ENCODE data around the gene METTL26. TPM values are rescaled to one million over a fixed set of nuclear protein-coding genes. Genes with fewer than 3 reads are reported as not detected.

Gene METTL26
- polyA plus RNA-seq, 3 donors, result 65.0 to 125 (median 109) TPM

- 1 to 6% (median 3%) methylated on average over 15 to 23 of the region's 23 CpGs for WGBS, 3 donors
- H3K27ac ChIP-seq (ENCODE audit: low read depth, low read length), result no peak within 1 kb of the TSS
Observed at GRCh38 chr16:630815-631405, 5.2 kb downstream of the METTL26 start, which contains the start of gene WFIKKN1. WFIKKN1 (plus strand) TSS chr16:630985; CDS start chr16:631254, 269 bp downstream.

GRCh38 chr16:630249-630814 is 5.8 kb downstream of the METTL26 start:
- no peak overlapping the region for H3K27ac ChIP-seq (ENCODE audit: low read depth, low read length)
- WGBS, 3 donors, result 31 to 61% (median 32%) methylated on average over 28 to 29 of the region's 29 CpGs

DNA sequence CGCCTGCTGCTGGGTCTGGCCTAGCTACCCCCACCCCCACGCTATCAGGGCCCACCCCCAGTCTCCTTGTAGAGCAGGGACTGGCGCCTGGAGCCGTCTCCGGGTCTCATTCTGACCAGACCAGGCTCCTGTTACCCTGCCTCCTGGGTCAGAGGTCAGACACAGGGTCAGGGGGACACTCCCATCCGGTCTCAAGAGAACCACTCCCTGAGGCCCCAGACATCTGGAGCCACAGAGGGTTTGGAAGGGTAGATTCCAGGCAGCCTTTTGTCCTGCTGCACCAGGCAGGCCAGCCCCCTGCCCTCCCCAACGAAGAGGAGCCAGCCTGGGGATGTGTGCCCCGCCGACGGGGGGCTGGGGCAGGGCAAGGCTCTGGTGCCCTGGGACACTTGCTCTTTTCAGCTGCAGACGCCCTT is 6.3 kb downstream of the METTL26 start:
- H3K27ac ChIP-seq (ENCODE audit: low read depth, low read length), result no peak overlapping the region
- WGBS, 3 donors, result 40 to 65% (median 48%) methylated on average over 11 of the region's 11 CpGs

DNA sequence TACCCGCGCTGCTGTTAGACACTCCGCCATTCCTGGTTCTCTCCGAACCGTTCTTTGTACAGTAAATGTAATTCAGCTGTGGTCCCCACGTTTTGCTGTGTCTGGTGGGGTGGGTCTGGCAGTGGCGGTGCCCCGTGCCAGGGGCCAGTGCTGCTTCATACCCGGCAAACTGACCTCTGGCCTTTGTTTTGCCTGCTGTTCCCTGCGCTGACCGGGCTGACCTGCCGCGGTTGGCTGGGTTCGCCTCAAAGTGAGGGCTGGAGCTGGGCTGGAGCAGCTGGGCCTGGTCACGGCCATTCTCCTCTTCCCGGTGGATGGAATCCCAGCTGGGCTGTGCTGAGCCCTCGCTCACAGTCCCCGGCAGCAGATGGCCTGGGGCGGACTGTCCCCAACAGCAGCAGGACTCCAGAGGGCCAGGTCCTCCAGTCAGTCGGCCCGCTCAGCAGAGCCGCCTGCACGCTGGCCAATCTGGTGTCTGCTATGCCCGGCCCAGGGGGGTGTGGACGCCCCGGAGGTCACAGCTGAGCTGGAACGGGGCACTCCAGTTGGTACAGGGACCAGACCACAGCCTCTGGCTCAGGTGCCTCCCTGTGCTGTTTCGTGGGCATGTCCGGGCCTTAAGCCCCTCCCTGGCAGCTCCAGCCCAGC is 6.8 kb downstream of the METTL26 start:
- 71 to 75% (median 75%) methylated on average over 29 of the region's 29 CpGs for WGBS, 3 donors
- H3K27ac ChIP-seq (ENCODE audit: low read depth, low read length), result no peak overlapping the region

DNA sequence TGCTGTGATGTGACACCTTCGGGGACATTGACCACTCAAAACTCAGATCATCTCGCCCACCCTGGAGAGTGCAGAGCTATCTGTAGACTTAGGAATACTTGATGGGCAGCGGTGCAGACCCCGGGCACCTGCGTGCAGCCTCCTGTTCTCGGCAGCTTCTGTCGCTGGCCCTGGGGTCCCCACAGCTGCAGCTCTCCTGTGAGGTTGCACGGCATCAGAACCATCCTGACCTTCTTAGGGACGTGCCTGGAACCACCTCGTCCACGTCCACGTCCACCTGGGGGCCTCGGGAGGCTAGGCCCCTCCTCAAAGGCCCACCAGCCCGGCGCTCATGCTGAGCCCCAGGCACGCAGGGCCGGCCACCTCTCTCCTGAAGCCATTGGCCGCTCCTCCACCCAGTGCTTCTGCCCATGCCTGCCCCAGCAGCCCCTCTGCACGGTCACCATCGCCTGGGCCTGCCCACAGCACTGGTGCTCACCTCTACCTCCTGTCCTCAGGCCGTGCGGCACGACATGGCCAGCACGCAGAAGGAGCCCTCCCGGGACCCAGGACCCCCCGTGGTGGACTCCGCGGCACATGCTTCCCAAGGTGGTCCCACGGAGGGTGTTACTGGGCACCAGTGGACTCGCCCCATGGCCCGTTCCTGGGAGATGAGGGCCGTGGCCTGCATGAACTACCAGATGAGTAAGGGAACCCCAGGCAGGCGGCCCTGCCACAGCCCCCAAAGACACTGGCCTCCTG is 7.6 kb downstream of the METTL26 start:
- WGBS, 3 donors, result 93 to 94% (median 94%) methylated on average over 33 of the region's 33 CpGs
- no peak overlapping the region for H3K27ac ChIP-seq (ENCODE audit: low read depth, low read length)

- H3K27ac ChIP-seq (ENCODE audit: low read depth, low read length), result no peak overlapping the region
- 82 to 89% (median 84%) methylated on average over 50 of the region's 50 CpGs for WGBS, 3 donors
Observed at GRCh38 chr16:627454-628239, 8.5 kb downstream of the METTL26 start.

- WGBS, 3 donors, result 84 to 93% (median 90%) methylated on average over 29 of the region's 29 CpGs
- no peak overlapping the region for H3K27ac ChIP-seq (ENCODE audit: low read depth, low read length)
Observed at GRCh38 chr16:626787-627453, 9.2 kb downstream of the METTL26 start.

DNA sequence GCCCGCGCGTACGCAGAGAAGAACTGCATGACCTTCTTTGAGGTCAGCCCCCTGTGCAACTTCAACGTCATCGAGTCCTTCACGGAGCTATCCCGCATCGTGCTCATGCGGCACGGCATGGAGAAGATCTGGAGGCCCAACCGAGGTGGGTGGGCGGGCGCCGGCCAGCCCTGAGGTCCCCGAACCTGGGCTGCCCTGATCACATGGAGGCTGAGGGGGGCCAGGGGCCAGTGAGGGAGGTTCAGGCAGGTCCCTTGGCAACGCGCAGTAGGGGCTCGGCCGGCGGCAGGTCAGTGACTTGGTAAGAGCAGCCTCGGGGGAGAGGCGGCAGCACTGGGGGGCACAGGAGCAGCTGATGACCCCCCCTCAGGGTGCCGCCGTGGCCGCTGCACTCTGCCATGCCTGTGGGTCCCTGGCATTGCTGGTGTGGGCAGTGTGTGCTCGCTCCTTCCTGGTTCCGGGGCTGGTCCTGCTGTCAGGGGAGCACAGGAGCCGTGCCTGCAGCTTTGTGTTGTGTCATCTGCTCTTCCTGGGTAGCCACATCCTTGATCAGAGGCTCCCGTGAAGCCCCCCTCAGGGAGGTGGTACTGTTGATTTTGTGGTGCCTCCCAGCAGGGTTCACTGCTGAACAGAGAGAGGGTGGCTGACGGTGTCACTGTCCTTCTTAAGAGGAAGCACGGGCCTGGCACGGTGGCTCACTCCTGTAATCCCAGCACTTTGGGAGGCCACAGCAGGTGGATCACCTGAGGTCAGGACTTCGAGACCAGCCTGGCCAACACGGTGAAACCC is 9.9 kb downstream of the METTL26 start:
- 91 to 97% (median 93%) methylated on average over 35 of the region's 35 CpGs for WGBS, 3 donors
- no peak overlapping the region for H3K27ac ChIP-seq (ENCODE audit: low read depth, low read length)

GRCh38 chr16:625117-625976 is 10.8 kb downstream of the METTL26 start:
- no peak overlapping the region for H3K27ac ChIP-seq (ENCODE audit: low read depth, low read length)
- 93 to 96% (median 95%) methylated on average over 25 to 37 of the region's 37 CpGs for WGBS, 3 donors

DNA sequence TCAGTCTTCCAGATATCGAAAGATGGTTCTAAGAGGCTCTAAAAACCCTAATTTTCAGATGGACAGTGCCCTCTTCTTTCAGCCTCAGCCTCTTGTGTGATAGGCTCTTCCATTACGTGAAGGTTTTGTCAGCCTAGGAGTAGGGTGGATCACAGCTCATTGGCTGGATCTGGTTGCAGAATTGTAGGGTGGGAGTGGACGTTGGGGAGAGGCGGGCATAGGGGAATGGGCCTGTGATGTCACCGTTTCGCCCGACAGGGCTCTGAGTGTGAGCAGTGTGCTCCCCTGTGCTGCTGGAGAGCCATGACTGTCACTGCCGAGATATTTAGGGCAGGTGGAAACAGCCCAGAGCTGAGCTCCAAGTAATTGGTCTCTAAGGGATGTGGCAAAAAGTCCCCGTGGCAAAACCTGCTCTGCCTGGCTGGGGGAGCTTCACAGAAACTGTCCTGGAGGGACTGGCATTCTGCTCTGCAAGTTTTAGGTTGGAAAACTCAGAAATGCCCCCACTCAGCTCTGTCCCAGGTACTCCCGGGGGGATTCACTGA is 11.5 kb downstream of the METTL26 start:
- no peak overlapping the region for H3K27ac ChIP-seq (ENCODE audit: low read depth, low read length)
- 80 to 87% (median 85%) methylated on average over 10 of the region's 10 CpGs for WGBS, 3 donors

- no peak overlapping the region for H3K27ac ChIP-seq (ENCODE audit: low read depth, low read length)
Observed at GRCh38 chr16:622920-623280, 13.2 kb downstream of the METTL26 start.

DNA sequence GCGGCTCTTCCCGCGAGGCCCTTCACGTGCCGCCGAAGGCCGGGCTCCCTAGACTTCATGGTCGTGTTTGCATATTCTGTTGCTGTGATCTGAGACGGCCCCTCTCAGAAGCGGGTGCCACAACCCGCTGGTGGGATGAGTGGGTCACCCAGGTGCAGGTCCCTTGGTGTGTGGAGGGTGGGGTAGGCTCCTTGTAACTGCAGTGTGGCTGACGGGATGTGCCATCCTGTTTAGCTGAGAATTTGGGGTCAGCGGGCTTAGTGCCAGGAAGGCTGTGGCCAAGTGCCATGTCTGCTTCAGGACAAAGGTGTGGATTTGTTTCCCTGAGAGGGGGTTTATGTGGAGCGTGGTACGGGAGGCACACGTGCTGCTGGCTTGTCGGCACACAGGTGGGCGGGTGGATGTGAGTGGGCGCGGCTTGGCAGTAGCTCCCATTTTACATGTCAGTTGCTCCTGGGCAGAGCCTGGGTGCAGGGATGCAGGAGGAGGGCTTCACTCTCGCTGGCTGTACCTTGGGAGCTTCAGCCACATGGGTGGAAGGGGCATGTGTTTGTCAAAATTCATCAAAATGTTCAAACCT is 14.5 kb downstream of the METTL26 start:
- whole genome bisulfite sequencing, 3 donors, result 75 to 85% (median 76%) methylated on average over 21 of the region's 21 CpGs
- H3K27ac ChIP-seq (ENCODE audit: low read depth, low read length), result no peak overlapping the region

More at GRCh38 chr16:622920-623280, 13.2 kb downstream of the METTL26 start:
- 95 to 97% (median 97%) methylated on average over 17 of the region's 17 CpGs for WGBS, 3 donors

- H3K27ac ChIP-seq (ENCODE audit: low read depth, low read length), result no peak overlapping the region
Observed at GRCh38 chr16:620700-621525, 15.2 kb downstream of the METTL26 start.

GRCh38 chr16:619476-620100 is 16.5 kb downstream of the METTL26 start:
- whole genome bisulfite sequencing, 3 donors, result 83 to 93% (median 93%) methylated on average over 20 of the region's 20 CpGs
- no peak overlapping the region for H3K27ac ChIP-seq (ENCODE audit: low read depth, low read length)

More at GRCh38 chr16:620700-621525, 15.2 kb downstream of the METTL26 start:
- WGBS, 3 donors, result 87 to 90% (median 87%) methylated on average over 36 to 41 of the region's 41 CpGs

All from adipose tissue (tissue), 3 donors.